VCaP (cell line): ENCODE data around the gene ALKBH6.
"Not testable (repeated sequence)": the region's sequence is repeated elsewhere in the genome, so short reads cannot be mapped to it uniquely, and the experiment has no call there.

Experiments used
- H3K27ac ChIP-seq: fragments of 450-650 bp; 2 replicates; pipeline ENCODE4 v1.5.1; 2017
- CTCF ChIP-seq: fragments of 450-650 bp; conservative IDR thresholded peaks from 2 replicates; pipeline ENCODE4 v1.5.1; 2017; ENCODE audit warnings: mild to moderate bottlenecking, moderate library complexity

ALKBH6 gene

GRCh38 chr19:35988824-35989223 lies 25.2 kb downstream of the ALKBH6 start:
- no peak overlapping the region for H3K27ac ChIP-seq
- no peak for TF ChIP-seq CTCF

- H3K27ac ChIP-seq = peak overlapping the region; percentile 62
- 0 out of 2 replicates have a peak, but pooled peaks have one; percentile 34 for TF ChIP-seq CTCF
Observed at GRCh38 chr19:35987571-35987896, 26.5 kb downstream of the ALKBH6 start.

- TF ChIP-seq CTCF = peak; percentile 41
- H3K27ac ChIP-seq = peak overlapping the region; percentile 62
Observed at GRCh38 chr19:35986664-35987570, 27.1 kb downstream of the ALKBH6 start.

- no peak for TF ChIP-seq CTCF
- H3K27ac ChIP-seq = peak overlapping the region; percentile 62
Observed at GRCh38 chr19:35986111-35986510, 27.9 kb downstream of the ALKBH6 start.

- TF ChIP-seq CTCF = no peak
- no peak overlapping the region for H3K27ac ChIP-seq
Observed at GRCh38 chr19:35983177-35983576, 30.8 kb downstream of the ALKBH6 start.

- H3K27ac ChIP-seq = not testable (repeated sequence)
Observed at GRCh38 chr19:35980997-35981396, 33.0 kb downstream of the ALKBH6 start.

GRCh38 chr19:35978832-35979365 lies 35.1 kb downstream of the ALKBH6 start:
- H3K27ac ChIP-seq = no peak overlapping the region
- TF ChIP-seq CTCF = no peak

GRCh38 chr19:35978271-35978670 lies 35.7 kb downstream of the ALKBH6 start:
- no peak for TF ChIP-seq CTCF
- no peak overlapping the region for H3K27ac ChIP-seq
